GM18868 (cell line): ENCODE results near the gene TAF4B.
A peak's percentile ranks its signal among the peaks of the same experiment; 100 is the strongest.
"Not testable (repeated sequence)": the region's sequence is repeated elsewhere in the genome, so short reads cannot be mapped to it uniquely, and the experiment has no call there.

Experiments
- ATAC-seq: cut with Tn5 transposase; IDR thresholded peaks from one replicate; pipeline ENCODE4 v1.9.1; 2021; ENCODE audit warnings: mild to moderate bottlenecking, moderate library complexity; ENCODE audit not compliant: unreplicated experiment

TAF4B gene

DNA sequence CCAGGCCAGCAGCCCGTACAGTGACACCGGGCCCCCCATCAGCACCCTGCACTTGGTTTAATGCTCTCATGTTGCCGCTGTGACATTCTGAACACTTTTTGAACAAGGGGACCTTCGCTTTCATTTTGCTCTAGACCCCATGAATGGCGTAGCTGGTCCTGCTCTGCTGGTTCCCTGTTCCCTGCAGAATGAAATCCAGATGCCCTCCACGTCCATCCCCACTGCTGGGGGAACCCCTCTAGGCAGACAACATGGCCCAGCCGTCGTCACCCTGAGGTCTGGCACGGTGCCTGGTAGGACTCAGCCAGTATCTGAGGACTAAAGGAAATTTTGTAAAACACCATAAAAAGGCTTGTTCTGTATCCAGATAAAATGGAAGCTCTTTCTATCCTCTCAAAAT lies 193.5 kb downstream of the TAF4B start:
- ATAC-seq: no peak

DNA sequence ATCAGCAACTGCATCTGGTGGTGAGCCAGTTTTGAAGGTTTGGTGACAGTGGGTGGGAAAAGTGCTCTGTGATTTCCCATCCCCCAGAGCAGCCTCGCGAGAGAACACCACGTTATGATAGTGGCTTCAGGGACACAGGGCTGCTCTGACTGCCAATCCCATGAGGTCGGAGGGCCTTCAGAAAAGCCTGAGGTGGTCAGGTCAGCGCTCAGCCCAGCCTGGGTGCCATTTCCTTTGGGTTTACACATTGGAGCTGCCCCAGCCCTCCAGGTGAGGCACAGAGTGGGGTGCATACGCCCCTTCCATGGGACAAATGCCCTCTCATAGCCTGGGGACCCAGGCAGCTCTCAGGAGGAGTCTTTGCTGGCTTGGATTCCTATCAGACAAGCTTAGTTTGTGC lies 195.3 kb downstream of the TAF4B start:
- ATAC-seq: no peak

- ATAC-seq: no peak
Observed at GRCh38 chr18:26421931-26422330, 195.7 kb downstream of the TAF4B start.

GRCh38 chr18:26422472-26423162 lies 196.4 kb downstream of the TAF4B start:
- ATAC-seq: no peak

DNA sequence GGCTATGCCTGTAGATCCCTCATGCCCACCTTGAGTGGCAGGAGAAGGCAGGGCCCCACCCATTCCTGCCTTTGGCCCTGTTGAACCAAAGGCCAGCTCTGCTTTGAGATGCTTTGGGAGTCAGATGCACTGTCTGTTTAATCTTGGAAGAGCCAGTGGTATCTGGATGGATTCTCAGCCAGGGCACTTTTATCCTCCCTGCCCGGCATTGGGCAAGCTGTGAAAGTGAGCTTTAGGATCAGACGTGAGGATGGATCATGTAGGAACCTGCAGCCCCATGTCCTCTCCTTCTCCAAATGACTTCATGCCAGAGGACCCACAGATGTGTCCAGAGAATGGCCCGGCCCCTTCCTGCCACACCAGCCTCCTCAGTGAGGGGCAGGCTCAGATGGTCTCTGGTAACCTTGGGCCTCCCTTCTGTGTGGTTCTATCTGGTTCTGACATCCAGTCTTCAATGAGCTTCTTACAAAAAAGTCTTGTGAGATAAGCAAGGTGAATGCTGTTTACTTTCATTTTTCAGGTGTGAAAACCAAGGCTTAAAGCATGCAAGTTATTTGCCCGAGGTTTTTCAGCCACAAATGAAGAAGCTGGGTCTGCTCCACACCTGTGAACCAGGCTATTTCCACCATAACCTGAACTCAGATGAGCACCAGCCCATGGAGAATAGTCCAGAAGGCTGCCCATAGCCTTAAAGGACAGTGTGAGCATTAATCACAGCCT lies 198.3 kb downstream of the TAF4B start:
- no peak for ATAC-seq

GRCh38 chr18:26425148-26425531 lies 198.9 kb downstream of the TAF4B start:
- ATAC-seq: no peak

DNA sequence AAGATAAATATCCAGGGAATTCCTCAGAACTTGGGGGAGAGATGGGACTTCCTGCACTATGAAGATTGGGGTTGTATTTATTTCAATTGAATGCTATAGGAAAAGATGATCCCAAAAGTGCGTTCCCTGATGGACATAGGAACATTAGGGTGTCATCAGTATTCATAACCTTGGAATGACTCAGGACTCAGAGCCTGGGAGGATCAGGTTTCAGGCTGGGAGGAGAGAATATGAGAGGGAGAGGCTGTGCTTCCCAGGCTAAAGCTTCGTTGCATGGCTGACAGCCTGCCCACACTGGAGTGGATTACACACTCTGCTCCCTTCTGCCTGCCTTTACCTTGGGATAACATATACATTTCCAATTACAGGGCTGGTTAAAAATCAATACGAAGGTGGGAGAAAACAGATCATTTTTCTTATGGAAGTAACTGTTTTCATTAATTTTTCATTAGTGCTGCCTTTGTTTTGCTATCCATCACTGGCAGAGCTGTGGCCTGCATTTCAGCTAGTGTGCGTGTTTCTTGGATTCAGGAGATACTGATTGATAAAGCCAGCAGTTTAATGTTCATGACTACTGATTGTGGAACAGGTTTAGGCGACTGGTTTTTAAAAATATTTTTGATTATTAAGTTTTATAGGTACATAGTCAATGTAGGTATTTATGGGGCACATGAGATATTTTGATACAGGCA lies 203.4 kb downstream of the TAF4B start:
- no peak for ATAC-seq

GRCh38 chr18:26432651-26433424 lies 206.6 kb downstream of the TAF4B start:
- ATAC-seq: no peak

DNA sequence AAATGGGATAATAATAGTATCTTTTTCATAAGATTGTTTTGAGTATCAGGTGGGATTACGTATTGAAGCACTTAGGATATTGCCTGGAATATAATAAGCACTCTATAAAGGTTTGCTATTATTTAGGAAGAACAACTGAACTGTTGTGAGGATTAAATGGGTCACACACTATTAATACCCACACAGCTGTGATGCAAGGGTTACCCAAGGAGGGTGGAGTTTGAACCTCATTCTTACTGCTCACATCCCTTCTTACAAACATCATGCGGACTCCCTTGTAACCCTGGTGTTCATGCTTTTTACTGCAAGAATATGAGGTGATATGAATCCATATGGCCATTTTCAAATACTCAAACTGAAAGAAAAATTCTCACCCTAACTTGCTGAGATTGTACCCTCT lies 208.6 kb downstream of the TAF4B start:
- no peak for ATAC-seq

GRCh38 chr18:26435415-26436095 lies 209.3 kb downstream of the TAF4B start:
- ATAC-seq: no peak

DNA sequence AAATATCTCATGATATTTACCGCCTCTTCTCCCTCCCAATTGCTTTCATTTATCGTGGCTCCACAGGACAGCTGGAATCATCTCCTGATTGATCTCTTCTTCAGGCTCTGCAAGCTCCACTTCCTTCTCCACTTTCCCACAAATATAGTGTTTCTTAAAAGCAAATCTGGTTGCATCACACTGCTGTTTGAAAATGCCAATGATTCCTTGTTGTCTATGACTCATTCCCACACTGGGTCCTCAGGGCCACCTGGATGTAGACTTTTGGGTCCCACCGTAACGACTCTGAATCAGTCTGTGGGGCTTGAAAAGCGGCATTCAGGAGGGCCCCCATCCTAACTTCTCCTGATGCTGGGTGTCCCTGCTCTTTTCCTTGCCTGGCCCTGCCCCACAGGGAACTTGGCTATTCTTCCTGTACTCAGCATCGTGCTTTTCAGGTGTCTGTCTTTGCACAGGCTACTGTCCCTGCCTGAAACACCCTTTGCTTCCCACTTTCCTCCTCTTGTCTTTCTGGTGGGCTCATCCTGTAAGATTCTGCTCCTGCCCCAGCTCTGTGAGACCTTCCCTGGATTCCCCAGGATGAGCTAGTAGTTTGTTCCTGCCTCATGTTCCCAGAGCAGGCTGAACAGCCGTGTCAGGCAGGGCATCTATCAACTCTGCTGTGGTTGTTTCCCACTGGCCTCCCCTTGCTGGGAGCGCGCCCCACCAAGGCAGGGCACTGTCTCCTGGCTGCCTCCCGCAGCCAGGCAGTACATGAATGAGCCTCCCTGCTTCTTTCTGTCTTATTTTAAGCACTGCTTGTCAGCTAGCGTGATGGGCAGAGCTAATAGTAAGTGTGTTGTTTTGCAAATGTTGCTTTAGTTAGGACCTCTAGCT lies 210.2 kb downstream of the TAF4B start:
- no peak for ATAC-seq

DNA sequence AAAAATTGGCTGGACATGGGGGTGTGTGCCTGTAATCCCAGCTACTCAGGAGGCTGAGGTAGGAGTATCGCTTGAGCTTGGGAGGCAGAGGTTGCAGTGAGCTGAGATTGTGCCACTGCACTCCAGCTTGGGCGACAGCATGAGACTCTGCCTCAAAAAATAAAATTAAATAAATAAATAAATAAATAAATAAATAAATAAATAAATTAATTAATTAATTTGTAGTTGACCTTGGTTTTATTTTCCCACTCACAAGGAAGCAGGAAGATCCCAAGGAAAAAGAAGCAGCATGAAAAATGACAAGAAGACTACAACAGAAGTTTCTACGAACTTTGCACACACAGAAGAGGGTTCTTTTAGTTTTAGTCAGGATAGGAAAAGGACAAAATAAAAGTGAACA lies 211.4 kb downstream of the TAF4B start:
- ATAC-seq: not testable (repeated sequence)

- peak; percentile 99 for ATAC-seq
Observed at GRCh38 chr18:26438980-26439379, 212.7 kb downstream of the TAF4B start.

- no peak for ATAC-seq
Observed at GRCh38 chr18:26439537-26439936, 213.3 kb downstream of the TAF4B start.

DNA sequence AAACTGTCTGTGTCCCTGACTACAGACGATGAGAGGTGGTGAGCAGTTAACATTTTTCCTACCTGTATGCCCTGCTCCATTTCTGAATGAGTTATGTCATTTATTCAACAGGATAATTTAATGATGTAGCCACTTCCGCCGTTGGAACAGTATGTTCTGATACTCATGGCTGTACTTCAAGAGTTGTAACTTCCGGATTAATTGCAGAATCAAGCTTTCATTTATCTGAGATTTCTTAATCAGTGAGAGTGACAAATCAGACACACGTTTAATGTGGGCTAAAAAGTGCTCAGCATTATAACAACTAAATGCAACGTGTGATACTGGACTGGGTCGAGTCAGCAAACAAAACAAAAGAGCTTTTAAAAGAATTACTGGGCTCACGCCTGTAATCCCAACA lies 214.4 kb downstream of the TAF4B start:
- no peak for ATAC-seq
